Jurkat, Clone E6-1 (cell line): ENCODE measurements around the gene TREML2.

Source experiments
- DNase-seq: peaks from one replicate; pipeline ENCODE4 v3.0.0-alpha.2; 2011; ENCODE audit warnings: low read depth, low spot score
- H3K4me3 ChIP-seq: 2 replicates; pipeline ENCODE4 v1.5.1; 2011; ENCODE audit warnings: mild to moderate bottlenecking, low read length, control low read depth, moderate library complexity

The TREML2 gene

GRCh38 chr6:41182069-41183034, 18.6 kb downstream of the TREML2 start:
- no peak overlapping the region for H3K4me3 ChIP-seq
- peak; percentile 82 for DNase-seq

GRCh38 chr6:41181566-41181965, 19.4 kb downstream of the TREML2 start:
- DNase-seq = no peak
- no peak overlapping the region for H3K4me3 ChIP-seq

GRCh38 chr6:41179163-41179562, 21.8 kb downstream of the TREML2 start:
- DNase-seq = no peak
- no peak overlapping the region for H3K4me3 ChIP-seq

DNA sequence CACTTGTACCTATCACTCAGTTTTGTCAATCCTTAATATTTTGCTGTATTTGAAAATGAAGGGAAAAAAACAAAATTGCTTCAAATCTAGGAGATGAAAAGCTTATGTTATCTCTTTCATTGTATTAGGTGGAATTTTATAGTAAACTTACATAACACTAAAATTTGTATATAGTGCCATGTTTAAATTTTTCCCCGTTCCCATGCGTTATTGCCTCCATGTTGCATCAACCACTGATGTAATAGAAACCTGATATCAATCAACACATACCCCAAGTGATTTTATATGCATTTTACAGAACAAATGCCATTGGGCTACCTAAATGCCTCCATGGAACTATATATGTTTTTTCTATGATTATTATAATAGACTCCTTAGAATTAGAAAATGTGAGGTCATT, 23.3 kb downstream of the TREML2 start:
- DNase-seq = no peak
- H3K4me3 ChIP-seq = no peak overlapping the region

GRCh38 chr6:41177287-41177686, 23.7 kb downstream of the TREML2 start:
- no peak for DNase-seq

GRCh38 chr6:41176189-41176588, 24.8 kb downstream of the TREML2 start:
- no peak for DNase-seq
- H3K4me3 ChIP-seq = no peak overlapping the region

More at GRCh38 chr6:41177287-41177686, 23.7 kb downstream of the TREML2 start:
- no peak overlapping the region for H3K4me3 ChIP-seq

- H3K4me3 ChIP-seq = no peak overlapping the region
- no peak for DNase-seq
These were observed 25.9 kb downstream of the TREML2 start for GRCh38 chr6:41175084-41175483.

GRCh38 chr6:41174610-41175009, 26.3 kb downstream of the TREML2 start:
- H3K4me3 ChIP-seq = no peak overlapping the region
- DNase-seq = no peak

- H3K4me3 ChIP-seq = no peak overlapping the region
- no peak for DNase-seq
These were observed 29.0 kb downstream of the TREML2 start for GRCh38 chr6:41171908-41172307.

DNA sequence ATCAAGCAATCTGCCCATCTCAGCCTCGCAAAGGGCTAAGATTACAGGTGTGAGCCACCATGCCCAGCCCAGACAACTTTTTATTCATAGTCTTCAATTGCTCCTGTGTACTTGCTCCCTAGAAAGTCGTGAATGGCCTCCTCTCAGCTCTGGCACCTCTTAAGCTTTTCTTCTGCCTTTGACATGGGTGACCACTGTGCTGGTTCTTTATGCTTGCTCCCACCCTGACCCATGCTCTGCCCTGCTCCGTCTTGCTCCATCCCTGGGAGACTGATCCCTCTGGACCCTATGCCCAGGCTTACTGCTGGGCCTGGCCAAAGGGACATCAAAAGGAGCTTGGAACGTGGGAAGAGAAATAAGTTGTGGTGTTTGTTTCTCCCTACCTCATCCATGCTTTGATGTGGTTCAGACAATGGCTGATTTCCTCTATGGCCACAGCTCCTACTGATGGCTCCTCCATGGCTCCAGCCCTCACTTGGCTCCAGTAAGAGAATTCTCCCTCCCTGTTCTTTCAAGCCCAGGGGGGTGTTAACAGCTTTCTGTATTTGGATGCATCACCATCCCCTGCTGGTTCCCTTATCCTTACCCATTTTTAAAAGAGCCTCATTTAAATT, 30.3 kb downstream of the TREML2 start:
- no peak for DNase-seq
- no peak overlapping the region for H3K4me3 ChIP-seq

DNA sequence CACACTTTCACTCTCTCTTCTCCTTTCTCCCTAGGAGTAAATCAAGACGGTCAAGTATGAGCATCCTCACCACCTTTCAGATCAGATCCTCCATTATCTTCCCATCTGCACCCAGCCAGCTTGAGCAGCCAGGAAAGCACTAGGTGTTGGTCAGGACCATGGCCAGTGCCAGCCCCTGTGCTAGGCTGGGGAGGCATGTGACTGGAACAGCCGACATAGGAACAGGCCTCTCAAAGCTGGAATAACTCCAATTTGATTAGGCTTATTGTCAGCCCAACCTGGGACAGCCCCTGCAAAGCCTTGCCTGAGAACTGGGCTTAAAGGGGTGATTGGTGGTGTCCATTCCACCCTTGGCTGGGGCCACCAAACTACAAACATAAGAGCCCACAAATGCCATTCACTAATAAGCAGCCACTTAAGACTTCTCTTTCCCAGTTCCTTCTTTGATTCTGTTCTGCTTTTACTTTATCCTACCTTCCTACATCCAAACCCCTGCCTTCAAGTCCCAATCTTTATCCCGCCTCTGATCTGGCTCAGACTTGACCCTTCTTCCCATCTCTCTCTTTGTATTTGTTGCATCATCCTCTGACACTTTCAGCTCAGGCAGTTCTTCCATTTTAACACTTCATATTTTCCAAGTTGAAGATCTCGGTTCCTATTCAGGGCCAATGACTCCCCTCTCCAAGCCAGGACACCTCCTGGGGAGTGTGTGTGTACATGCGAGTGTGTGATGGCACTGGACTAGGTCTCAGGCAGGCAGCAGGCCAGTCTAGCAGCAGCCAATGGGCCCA, 33.6 kb downstream of the TREML2 start:
- no peak for DNase-seq
- H3K4me3 ChIP-seq = no peak overlapping the region

DNA sequence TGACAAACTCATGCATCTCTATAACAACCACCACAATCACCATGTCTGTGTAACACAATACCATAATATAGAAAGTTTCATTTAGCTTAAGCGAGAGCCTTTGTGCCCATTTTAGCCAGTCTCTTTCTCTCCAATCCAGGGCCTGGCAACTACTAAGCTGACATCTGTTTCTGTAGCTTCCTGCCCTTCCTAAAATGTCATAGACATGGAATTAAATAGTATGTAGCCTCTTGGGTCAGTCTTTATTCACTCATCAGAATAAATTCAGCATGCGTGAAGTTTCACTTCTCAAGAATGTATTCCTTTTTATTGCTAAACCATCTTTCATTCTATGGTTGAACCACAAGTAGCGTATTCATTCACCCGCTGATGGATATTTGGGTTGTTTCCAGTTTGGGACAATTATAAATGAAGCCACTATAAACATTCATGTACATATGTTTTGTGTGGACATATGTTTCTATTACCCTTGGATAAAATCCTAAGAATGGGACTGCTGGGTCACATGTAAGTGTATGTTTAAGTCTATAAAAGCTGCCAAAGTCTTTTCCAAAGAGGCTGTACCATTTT, 36.3 kb downstream of the TREML2 start:
- H3K4me3 ChIP-seq = no peak overlapping the region
- no peak for DNase-seq

DNA sequence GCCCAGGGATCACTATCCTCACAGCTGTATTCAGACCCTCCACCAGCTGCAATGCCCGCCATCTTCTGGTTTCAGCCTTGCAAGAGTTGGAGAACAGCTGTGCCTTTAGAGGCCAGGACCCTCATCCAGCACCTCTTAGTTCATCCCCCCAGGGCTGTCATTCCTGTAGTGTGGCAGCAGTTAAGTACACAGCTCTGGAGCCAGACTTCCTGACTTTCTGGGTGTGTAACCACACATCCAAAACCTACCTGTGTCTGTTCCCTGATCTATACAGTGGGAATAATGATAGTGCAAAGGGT, 37.6 kb downstream of the TREML2 start:
- no peak overlapping the region for H3K4me3 ChIP-seq
- DNase-seq = no peak

DNA sequence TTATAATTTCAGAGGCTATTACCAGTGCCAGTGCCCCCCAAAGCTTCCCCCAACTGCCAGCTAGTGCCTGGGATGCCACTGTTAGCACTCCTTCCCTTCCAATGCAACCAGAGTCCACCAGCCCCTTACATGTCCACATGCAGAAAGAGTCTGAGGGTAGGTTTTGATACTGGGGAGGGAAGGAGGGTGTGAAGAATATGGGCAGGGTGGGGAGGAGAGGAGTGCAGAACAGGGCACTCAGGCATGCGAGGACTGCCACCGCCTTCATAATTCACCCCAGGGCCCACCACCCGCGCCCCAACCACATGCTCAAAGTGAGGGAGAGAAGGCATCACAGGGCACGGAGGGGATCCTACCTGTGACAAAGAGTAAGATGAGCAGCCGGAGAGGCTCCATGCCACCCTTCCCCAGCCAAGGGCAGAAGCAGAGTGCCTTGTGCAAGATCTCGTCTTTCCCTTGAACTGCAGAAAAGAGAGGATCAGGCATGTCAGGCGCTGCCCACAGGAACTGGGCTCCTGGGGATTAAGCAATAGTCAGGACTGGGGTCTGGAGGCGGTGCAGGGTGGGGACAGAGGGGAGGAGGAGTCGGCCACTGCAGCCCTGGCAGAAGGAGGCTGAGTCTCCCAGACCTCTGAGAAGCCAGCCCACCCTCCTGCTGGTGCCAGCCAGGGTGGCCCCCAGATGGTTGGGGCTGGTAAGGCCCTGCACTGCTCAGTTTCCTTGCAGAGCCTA, 38.1 kb downstream of the TREML2 start, which contains the start of gene TREM2:
Gene TREM2 (minus strand): TSS at position 430 of the 732 bp plus-strand sequence. CDS start 34 bp downstream, at position 396.
- DNase-seq = no peak
- no peak within 1 kb of the TSS for H3K4me3 ChIP-seq

- no peak for DNase-seq
- H3K4me3 ChIP-seq = no peak overlapping the region
These were observed 38.9 kb downstream of the TREML2 start for GRCh38 chr6:41161851-41162552.

GRCh38 chr6:41161380-41161779, 39.6 kb downstream of the TREML2 start:
- DNase-seq = no peak
- no peak overlapping the region for H3K4me3 ChIP-seq

DNA sequence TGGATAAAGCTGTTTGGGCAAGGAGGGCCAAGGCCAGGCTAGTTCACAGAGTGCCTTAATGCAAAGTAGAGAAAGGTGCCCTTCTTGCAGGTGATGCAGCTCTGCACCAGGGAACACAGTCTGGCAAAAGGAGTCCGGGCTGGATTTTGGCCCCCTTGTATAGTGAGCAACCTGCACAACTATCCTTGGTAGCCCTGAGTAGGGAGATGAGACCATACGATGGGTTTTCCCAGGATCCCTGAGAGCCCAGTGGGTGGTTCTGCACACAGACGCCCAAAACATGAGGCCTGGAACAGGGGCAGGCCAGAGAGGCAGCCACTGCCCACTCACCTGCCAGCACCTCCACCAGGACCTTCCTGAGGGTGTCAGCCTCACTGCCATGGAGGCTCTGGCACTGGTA, 40.0 kb downstream of the TREML2 start:
- no peak overlapping the region for H3K4me3 ChIP-seq
- no peak for DNase-seq

- no peak for DNase-seq
- H3K4me3 ChIP-seq = no peak overlapping the region
These were observed 41.4 kb downstream of the TREML2 start for GRCh38 chr6:41159415-41160082.
